K562 (cell line): ENCODE measurements around the gene GABRB1. TPM values are rescaled to one million over a fixed set of nuclear protein-coding genes. Genes with fewer than 3 reads are reported as not detected.

ENCODE experiments used
- ATAC-seq: fragments of 200-7000 bp; cut with Tn5 transposase; 3 replicates; pipeline ENCODE4 v1.9.1; 2020; ENCODE audit warnings: moderate library complexity
- BruUV-seq: library from RNA; stranded (reverse); fragments of 400-500 nt; replicated peaks from 2 replicates; lab custom pipeline; 2021; lab: Mats Ljungman, UMichigan
- CTCF ChIA-PET: fragments of 300-600 bp; formaldehyde crosslinking; extraction: SDS; loops from one replicate; lab custom pipeline; 2021; ENCODE audit warnings: low intra/inter-chr PET ratio; lab: Yijun Ruan, JAX
- POLR2A ChIA-PET: fragments of 300-600, 350-650 bp; sonication (Branson Sonifier 250); formaldehyde crosslinking; extraction: SDS; loops from one replicate; lab custom pipeline; 2021; ENCODE audit warnings: antibody characterized with exemption, inconsistent platforms; lab: Yijun Ruan, JAX
- DNase-seq, 4 experiments: peaks; one replicate each; pipeline versions ENCODE4 v3.0.0 to v3.0.0-alpha.2; 2011 to 2018; ENCODE audit warnings: low spot score in 3 of 4, mixed read lengths in 3 of 4; ENCODE audit errors: extremely low read depth in 1 of 4
- FAIRE-seq: peaks from 2 replicates; lab custom pipeline; 2011; peaks lifted over from hg19 to GRCh38; lab: Jason Lieb, UNC
- H2AFZ ChIP-seq: 2 replicates; pipeline ENCODE4 v1.6.0; 2011; ENCODE audit warnings: low read depth, low read length, control low read depth, inconsistent platforms
- H3K27ac ChIP-seq: fragments of 200-600 bp; 3 replicates; pipeline ENCODE4 v1.8.0; 2011; ENCODE audit warnings: low read depth, mild to moderate bottlenecking, control low read depth, inconsistent platforms, low read length, moderate library complexity, mixed read lengths; ENCODE audit errors: extremely low read depth
- H3K27me3 ChIP-seq, 2 experiments: fragments of 300-600 bp in 1 of 2; 2 replicates in 1 of 2; 3 replicates in 1 of 2; pipeline versions ENCODE4 v1.6.0 to v1.8.0; 2011; ENCODE audit warnings: inconsistent platforms in 2 of 2, low read length in 2 of 2, mild to moderate bottlenecking in 1 of 2, mixed read lengths in 1 of 2, moderate library complexity in 1 of 2; ENCODE audit not compliant: control insufficient read depth in 2 of 2, insufficient read depth in 2 of 2
- H3K36me3 ChIP-seq: fragments of 300-600 bp; 3 replicates; pipeline ENCODE4 v1.8.0; 2011; ENCODE audit warnings: mild to moderate bottlenecking, low read length, inconsistent platforms; ENCODE audit not compliant: control insufficient read depth, insufficient read depth
- H3K4me1 ChIP-seq, 2 experiments: fragments of 200-600 bp in 1 of 2; replicated peaks in 1 of 2; 2 replicates in 1 of 2; 3 replicates in 1 of 2; pipeline versions ENCODE4 v1.5.1 to v1.8.0; 2011; ENCODE audit warnings: inconsistent platforms in 2 of 2, low read length in 2 of 2, mild to moderate bottlenecking in 1 of 2, mixed read lengths in 1 of 2, moderate library complexity in 1 of 2; ENCODE audit not compliant: control insufficient read depth in 2 of 2, insufficient read depth in 2 of 2
- H3K4me2 ChIP-seq: 2 replicates; pipeline ENCODE4 v1.6.1; 2011; ENCODE audit warnings: low read length, control low read depth, inconsistent platforms, mixed read lengths; ENCODE audit not compliant: insufficient read depth
- H3K4me3 ChIP-seq: fragments of 200-600 bp; sonication (generic), shearing (Covaris generic); 2 replicates; pipeline ENCODE4 v1.5.1; 2016; ENCODE audit warnings: control low read depth, inconsistent platforms
- H3K79me2 ChIP-seq: fragments of 200-600 bp; 3 replicates; pipeline ENCODE4 v1.8.0; 2011; ENCODE audit warnings: low read length, inconsistent platforms; ENCODE audit not compliant: control insufficient read depth, insufficient read depth
- H3K9ac ChIP-seq, 2 experiments: 2 replicates each; pipeline versions ENCODE4 v1.6.0 to v1.6.1; 2011; ENCODE audit warnings: low read depth in 2 of 2, low read length in 2 of 2, control low read depth in 1 of 2, inconsistent platforms in 1 of 2, mild to moderate bottlenecking in 1 of 2, mixed read lengths in 1 of 2; ENCODE audit not compliant: insufficient read depth in 1 of 2
- H3K9me1 ChIP-seq: one replicate; pipeline ENCODE4 v1.6.0; 2011; ENCODE audit warnings: inconsistent platforms, mild to moderate bottlenecking, low read length, moderate library complexity; ENCODE audit not compliant: control insufficient read depth, insufficient read depth
- H3K9me3 ChIP-seq: replicated peaks from 2 replicates; pipeline ENCODE4 v1.5.1; 2011; ENCODE audit warnings: low read depth, low read length, inconsistent platforms; ENCODE audit not compliant: control insufficient read depth, insufficient read depth
- H4K20me1 ChIP-seq: replicated peaks from 2 replicates; pipeline ENCODE4 v1.6.1; 2011; ENCODE audit warnings: low read length, inconsistent platforms, mixed read lengths; ENCODE audit not compliant: control insufficient read depth, insufficient read depth
- BCOR ChIP-seq: fragments of 450-650 bp; IDR thresholded peaks from 2 replicates; pipeline ENCODE4 v1.6.1; 2016
- CC2D1A ChIP-seq: fragments of 450-650 bp; IDR thresholded peaks from 2 replicates; pipeline ENCODE4 v1.6.1; 2017; ENCODE audit warnings: mild to moderate bottlenecking
- CREB3 ChIP-seq: fragments of 450-650 bp; conservative IDR thresholded peaks from 2 replicates; pipeline ENCODE4 v1.6.1; 2016; ENCODE audit warnings: missing genetic modification characterization, low read depth, mild to moderate bottlenecking, missing compliant biosample characterization, moderate library complexity
- FOXM1 ChIP-seq, 2 experiments: fragments of 450-650 bp in 1 of 2; sonication (generic) in 1 of 2; formaldehyde crosslinking in 1 of 2; IDR thresholded peaks; 2 replicates each; pipeline versions ENCODE4 v1.6.1 to v1.9.0; 2017 to 2022; ENCODE audit warnings: low read depth in 2 of 2, mild to moderate bottlenecking in 2 of 2, missing genetic modification reagents in 1 of 2, moderate library complexity in 1 of 2
- HDAC1 ChIP-seq, 2 experiments: fragments of 450-650 bp; IDR thresholded peaks; 2 replicates each; pipeline ENCODE4 v1.6.1; 2016 to 2017; ENCODE audit warnings: inconsistent platforms in 1 of 2, mild to moderate bottlenecking in 1 of 2, moderate library complexity in 1 of 2
- NFATC3 ChIP-seq: fragments of 450-650 bp; IDR thresholded peaks from 2 replicates; pipeline ENCODE4 v1.6.1; 2017; ENCODE audit warnings: mild to moderate bottlenecking
- SLC30A9 ChIP-seq: fragments of 250-450 bp; sonication (Bioruptor Pico); IDR thresholded peaks from 2 replicates; pipeline ENCODE4 v1.8.0; 2022; ENCODE audit warnings: mild to moderate bottlenecking, moderate library complexity
- ZNF124 ChIP-seq: sonication (generic); formaldehyde crosslinking; IDR thresholded peaks from 2 replicates; pipeline ENCODE4 v1.8.1; 2022; ENCODE audit warnings: missing genetic modification reagents
- ZNF23 ChIP-seq: fragments of 250-450 bp; sonication (Bioruptor Pico); IDR thresholded peaks from 2 replicates; pipeline ENCODE4 v1.4.0; 2020; ENCODE audit warnings: mild to moderate bottlenecking
- ZNF696 ChIP-seq: fragments of 250-450 bp; sonication (Bioruptor Pico); conservative IDR thresholded peaks from 2 replicates; pipeline ENCODE4 v1.4.0; 2020; ENCODE audit warnings: mild to moderate bottlenecking, moderate library complexity
- WGBS: fragments of 100-300 bp; shearing (Covaris generic); methylation state at CpG from one replicate; pipeline ENCODE4 v1.1.6; 2016; ENCODE audit warnings: low coverage, mixed read lengths; ENCODE audit not compliant: insufficient coverage; ENCODE audit errors: missing lambda C conversion rate; 5-methylcytosine and 5-hydroxymethylcytosine counted together
- in situ Hi-C: fragments of 300-500 bp; cut with MboI; formaldehyde crosslinking; loops from 4 replicates; pipeline ENCODE4 v1.15.0; 2018; ENCODE audit warnings: inconsistent platforms, mixed read lengths
- intact Hi-C: fragments of 100-400 bp; cut with micrococcal nuclease; formaldehyde crosslinking; loops from 2 replicates; pipeline ENCODE4 v1.14.2; 2022
- polyA plus RNA-seq, 8 experiments: library from polyadenylated mRNA; depleted of rRNA in 4 of 8; stranded (reverse) in 5 of 8; unstranded in 3 of 8; fragments of >200 nt; fragmentation: Nextera tagmentation in 2 of 8; fragmentation: Illumina TruSeq in 1 of 8; extraction: Ambion mirVana in 2 of 8; extraction: Trizol in 1 of 8; gene quantifications; 2 replicates each; pipeline versions ENCODE4 v1.2.1 to v1.2.3, GENCODE V29; 2011 to 2014; ENCODE audit warnings: inconsistent platforms in 1 of 8, missing spikeins in 1 of 8
- total RNA-seq, 7 experiments: library from RNA; depleted of rRNA in 6 of 7; stranded (reverse); fragments of >200 nt in 6 of 7; fragmentation: Illumina TruSeq in 2 of 7; extraction: Trizol in 2 of 7; gene quantifications; 2 replicates each; pipeline versions ENCODE4 v1.2.1 to v1.2.3, GENCODE V29; 2011 to 2021; ENCODE audit warnings: low replicate concordance in 1 of 7
- TF ChIP-seq, protein P1 (sequence below): fragments of 450-650 bp; formaldehyde crosslinking; IDR thresholded peaks from 2 replicates; pipeline ENCODE4 v1.4.0; 2020; ENCODE audit warnings: mild to moderate bottlenecking, mixed read lengths

GABRB1 gene
- total and polyA plus RNA-seq, 9 of the 15 experiments (the other 6 are each of a cell fraction or from before 2014, with no cell fraction given), result not detected

GRCh38 chr4:47386561-47387235 lies 355.3 kb downstream of the GABRB1 start:
- TF ChIP-seq BCOR (no peak), FOXM1 (IDR thresholded peaks at IDR 0.05; ENCODE audit: low read depth) (no peak), FOXM1 (CRISPR knock-in tag; IDR thresholded peaks at IDR 0.05; ENCODE audit: low read depth) (no peak), CC2D1A (no peak)
- TF ChIP-seq, all 486 proteins: peak for 0
- ChIA-PET POLR2A (no interaction called here), CTCF (no interaction called here)
- H3K9me3 ChIP-seq, result no peaks in the 10 kb centered on the region
- no peaks in the 10 kb centered on the region for H3K79me2 ChIP-seq
- no peak for ATAC-seq
- H3K9me1 ChIP-seq, result no peaks in the 10 kb centered on the region
- H3K9ac ChIP-seq, result no peak overlapping the region
- in situ Hi-C loops (loop anchor here (25.0 kb wide), 1 partner anchor 549 kb away; no protein-coding TSS in a partner anchor), intact Hi-C loops (loop anchor here (10.0 kb wide), 1 partner anchor 178 kb away; no protein-coding TSS in a partner anchor)
- no peaks in the 10 kb centered on the region for H3K36me3 ChIP-seq
- BruUV-seq, result no TSS peak
- no peak overlapping the region for H3K4me3 ChIP-seq
- no peak overlapping the region for H2AFZ ChIP-seq
- no peaks in the 10 kb centered on the region for H3K4me1 ChIP-seq
- H3K27ac ChIP-seq, result no peak overlapping the region
- 0% methylated on average over 2 of the region's 2 CpGs for WGBS
- H3K27me3 ChIP-seq, result no peaks in the 10 kb centered on the region
- H4K20me1 ChIP-seq, result no peaks in the 10 kb centered on the region
- no peak for FAIRE-seq
- no peak for DNase-seq
- no peak overlapping the region for H3K4me2 ChIP-seq

GRCh38 chr4:47390428-47391125 lies 359.2 kb downstream of the GABRB1 start:
- H2AFZ ChIP-seq, result no peak overlapping the region
- no peaks in the 10 kb centered on the region for H3K4me1 ChIP-seq
- ChIA-PET POLR2A (no interaction called here), CTCF (no interaction called here)
- no peaks in the 10 kb centered on the region for H3K27me3 ChIP-seq
- DNase-seq (no peak), ATAC-seq (no peak), FAIRE-seq (no peak)
- no peak overlapping the region for H3K4me3 ChIP-seq
- H3K79me2 ChIP-seq, result no peaks in the 10 kb centered on the region
- no peaks in the 10 kb centered on the region for H3K36me3 ChIP-seq
- intact Hi-C loops (no loop called here), in situ Hi-C loops (loop anchor here (25.0 kb wide), 1 partner anchor 553 kb away; no protein-coding TSS in a partner anchor)
- H3K9ac ChIP-seq, result no peak overlapping the region
- 0% methylated on average over 5 of the region's 5 CpGs for WGBS
- no peaks in the 10 kb centered on the region for H3K9me1 ChIP-seq
- no TSS peak for BruUV-seq
- no peak overlapping the region for H3K27ac ChIP-seq
- no peak overlapping the region for H3K4me2 ChIP-seq
- H4K20me1 ChIP-seq, result no peaks in the 10 kb centered on the region
- no peaks in the 10 kb centered on the region for H3K9me3 ChIP-seq
- TF ChIP-seq HDAC1 (IDR thresholded peaks at IDR 0.05) (no peak), SLC30A9 (no peak), ZNF23 (no peak), CREB3 (no peak), ZNF696 (no peak), NFATC3 (no peak), ZNF124 (CRISPR knock-in tag) (no peak)
- TF ChIP-seq, protein P1, sequence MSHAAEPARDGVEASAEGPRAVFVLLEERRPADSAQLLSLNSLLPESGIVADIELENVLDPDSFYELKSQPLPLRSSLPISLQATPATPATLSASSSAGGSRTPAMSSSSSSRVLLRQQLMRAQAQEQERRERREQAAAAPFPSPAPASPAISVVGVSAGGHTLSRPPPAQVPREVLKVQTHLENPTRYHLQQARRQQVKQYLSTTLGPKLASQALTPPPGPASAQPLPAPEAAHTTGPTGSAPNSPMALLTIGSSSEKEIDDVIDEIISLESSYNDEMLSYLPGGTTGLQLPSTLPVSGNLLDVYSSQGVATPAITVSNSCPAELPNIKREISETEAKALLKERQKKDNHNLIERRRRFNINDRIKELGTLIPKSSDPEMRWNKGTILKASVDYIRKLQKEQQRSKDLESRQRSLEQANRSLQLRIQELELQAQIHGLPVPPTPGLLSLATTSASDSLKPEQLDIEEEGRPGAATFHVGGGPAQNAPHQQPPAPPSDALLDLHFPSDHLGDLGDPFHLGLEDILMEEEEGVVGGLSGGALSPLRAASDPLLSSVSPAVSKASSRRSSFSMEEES (CRISPR knock-in tag), result no peak
